K562 (cell line): ENCODE measurements around the gene MATK. TPM values are rescaled to one million over a fixed set of nuclear protein-coding genes. Genes with fewer than 3 reads are reported as not detected.

Source experiments
- ARID3B ChIP-seq: fragments of 250-450 bp; sonication (Bioruptor Pico); IDR thresholded peaks from 2 replicates; pipeline ENCODE4 v1.4.0; 2020; ENCODE audit warnings: borderline replicate concordance
- ELF2 ChIP-seq: fragments of 250-450 bp; sonication (Bioruptor Pico); IDR thresholded peaks from 2 replicates; pipeline ENCODE4 v1.5.0; 2021; ENCODE audit warnings: mild to moderate bottlenecking
- ETV6 ChIP-seq, 3 experiments: fragments of 150-350 bp in 1 of 3; sonication (generic) in 1 of 3; formaldehyde crosslinking in 1 of 3; IDR thresholded peaks; 2 replicates each; pipeline versions ENCODE4 v1.6.1 to v1.8.0; 2014 to 2022; ENCODE audit warnings: borderline replicate concordance in 2 of 3, low read depth in 2 of 3, antibody characterized with exemption in 1 of 3, low read length in 1 of 3, mild to moderate bottlenecking in 1 of 3, missing genetic modification reagents in 1 of 3
- EWSR1 ChIP-seq: fragments of 450-650 bp; IDR thresholded peaks from 2 replicates; pipeline ENCODE4 v1.6.1; 2018; ENCODE audit warnings: borderline replicate concordance, mild to moderate bottlenecking, low read depth, moderate library complexity; ENCODE audit not compliant: partially characterized antibody
- GATAD2A ChIP-seq: fragments of 450-650 bp; IDR thresholded peaks from 2 replicates; pipeline ENCODE4 v1.6.1; 2017
- HBP1 ChIP-seq: fragments of 450-650 bp; formaldehyde crosslinking; IDR thresholded peaks from 2 replicates; pipeline ENCODE4 v1.4.0; 2022; ENCODE audit warnings: missing genetic modification characterization
- IRF9 ChIP-seq: fragments of 450-650 bp; IDR thresholded peaks from 2 replicates; pipeline ENCODE4 v1.6.1; 2016; ENCODE audit warnings: missing biosample characterization, missing genetic modification characterization
- MIER1 ChIP-seq: fragments of 450-650 bp; IDR thresholded peaks from 2 replicates; pipeline ENCODE4 v1.6.1; 2016; ENCODE audit warnings: antibody characterized with exemption, mild to moderate bottlenecking, low read depth
- POLR2H ChIP-seq: IDR thresholded peaks from 2 replicates; pipeline ENCODE4 v1.6.1; 2016; ENCODE audit warnings: missing genetic modification characterization, low read depth, mild to moderate bottlenecking, control low read depth, missing compliant biosample characterization, moderate library complexity
- RERE ChIP-seq: sonication (generic); formaldehyde crosslinking; IDR thresholded peaks from 2 replicates; pipeline ENCODE4 v1.8.0; 2023; ENCODE audit warnings: missing genetic modification reagents, mild to moderate bottlenecking, borderline replicate concordance
- USF1 ChIP-seq: sonication (generic); formaldehyde crosslinking; IDR thresholded peaks from 2 replicates; pipeline ENCODE4 v1.9.0; 2022; ENCODE audit warnings: mild to moderate bottlenecking, missing genetic modification reagents
- ZNF445 ChIP-seq: fragments of 250-450 bp; sonication (Bioruptor Pico); IDR thresholded peaks from 2 replicates; pipeline ENCODE4 v1.4.0; 2020; ENCODE audit warnings: low read depth, mild to moderate bottlenecking, moderate library complexity
- ZNF561 ChIP-seq: fragments of 450-650 bp; formaldehyde crosslinking; conservative IDR thresholded peaks from 2 replicates; pipeline ENCODE4 v1.4.0; 2020; ENCODE audit warnings: mild to moderate bottlenecking, moderate library complexity
- ZSCAN29 ChIP-seq: fragments of 450-650 bp; IDR thresholded peaks from 2 replicates; pipeline ENCODE4 v1.6.1; 2017
- polyA plus RNA-seq, 8 experiments: library from polyadenylated mRNA; depleted of rRNA in 4 of 8; stranded (reverse) in 5 of 8; unstranded in 3 of 8; fragments of >200 nt; fragmentation: Nextera tagmentation in 2 of 8; fragmentation: Illumina TruSeq in 1 of 8; extraction: Ambion mirVana in 2 of 8; extraction: Trizol in 1 of 8; gene quantifications; 2 replicates each; pipeline versions ENCODE4 v1.2.1 to v1.2.3, GENCODE V29; 2011 to 2014; ENCODE audit warnings: inconsistent platforms in 1 of 8, missing spikeins in 1 of 8
- total RNA-seq, 7 experiments: library from RNA; depleted of rRNA in 6 of 7; stranded (reverse); fragments of >200 nt in 6 of 7; fragmentation: Illumina TruSeq in 2 of 7; extraction: Trizol in 2 of 7; gene quantifications; 2 replicates each; pipeline versions ENCODE4 v1.2.1 to v1.2.3, GENCODE V29; 2011 to 2021; ENCODE audit warnings: low replicate concordance in 1 of 7

Gene MATK
- total and polyA plus RNA-seq, 9 of the 15 experiments (the other 6 are each of a cell fraction or from before 2014, with no cell fraction given) = 0.08 to 41.5 (median 21.4) TPM

- TF ChIP-seq ELF2 (CRISPR knock-in tag) (no peak), ZNF561 (CRISPR knock-in tag) (no peak), USF1 (CRISPR knock-in tag) (no peak), RERE (no peak), ETV6 (IDR thresholded peaks at IDR 0.05; ENCODE audit: borderline replicate concordance in 1 of 2, low read depth in 2 of 2, low read length in 1 of 2) (no peak), ETV6 (CRISPR knock-in tag; IDR thresholded peaks at IDR 0.05; ENCODE audit: borderline replicate concordance) (no peak), POLR2H (no peak), MIER1 (peak; percentile 100), EWSR1 (no peak), GATAD2A (no peak), ZSCAN29 (peak; percentile 69), HBP1 (CRISPR knock-in tag) (no peak), ZNF445 (CRISPR knock-in tag) (no peak), ARID3B (CRISPR knock-in tag) (no peak), IRF9 (no peak)
Observed at GRCh38 chr19:3733549-3734309, 52.5 kb downstream of the MATK start (continued).
